Sigmoid colon (tissue), 7 donors: ENCODE results near the gene CABP2. TPM values are rescaled to one million over a fixed set of nuclear protein-coding genes. Genes with fewer than 3 reads are reported as not detected.
A peak's percentile ranks its signal among the peaks of the same experiment; 100 is the strongest.
"Not testable (repeated sequence)": the region's sequence is repeated elsewhere in the genome, so short reads cannot be mapped to it uniquely, and the experiment has no call there.

Experiments used
- DNase-seq: peaks from one replicate; pipeline ENCODE4 v3.0.0-alpha.2; 2019
- H3K27ac ChIP-seq, 4 donors: fragments of 200-600 bp; sonication (generic); one replicate each; pipeline ENCODE4 v1.5.1; 2016 to 2019; ENCODE audit warnings: mild to moderate bottlenecking in 1 of 4
- H3K27me3 ChIP-seq, 3 donors: fragments of 200-600 bp; sonication (generic); one replicate each; pipeline ENCODE4 v1.5.1; 2019; ENCODE audit warnings: mild to moderate bottlenecking in 1 of 3
- H3K36me3 ChIP-seq, 4 donors: fragments of 200-600 bp; sonication (generic); one replicate each; pipeline ENCODE4 v1.5.1; 2016 to 2019
- H3K4me1 ChIP-seq, 4 donors: fragments of 200-600 bp; sonication (generic); one replicate each; pipeline ENCODE4 v1.5.1; 2017 to 2019
- H3K4me3 ChIP-seq, 4 donors: fragments of 200-600 bp; sonication (generic); one replicate each; pipeline ENCODE4 v1.5.1; 2017 to 2019; ENCODE audit warnings: mild to moderate bottlenecking in 2 of 4, moderate library complexity in 1 of 4
- H3K9me3 ChIP-seq, 4 donors: fragments of 200-600 bp in 3 of 4; sonication (generic) in 3 of 4; one replicate each; pipeline versions ENCODE4 v1.5.1 to v1.6.1; 2013 to 2019
- CTCF ChIP-seq, 4 experiments: fragments of 450-650 bp in 3 of 4; fragments of 200-600 bp in 1 of 4; IDR thresholded peaks; one replicate each; pipeline ENCODE4 v1.5.1; 2016 to 2019; ENCODE audit warnings: antibody characterized with exemption in 4 of 4, mild to moderate bottlenecking in 3 of 4, moderate library complexity in 2 of 4
- EP300 ChIP-seq, 4 donors: sonication (generic); formaldehyde crosslinking; IDR thresholded peaks; one replicate each; pipeline ENCODE4 v1.6.1; 2017; ENCODE audit warnings: antibody characterized with exemption in 4 of 4
- POLR2A ChIP-seq, 2 donors: fragments of 450-650 bp; IDR thresholded peaks; one replicate each; pipeline ENCODE4 v1.6.1; 2016; ENCODE audit warnings: antibody characterized with exemption in 2 of 2, mild to moderate bottlenecking in 2 of 2, moderate library complexity in 2 of 2
- POLR2AphosphoS5 ChIP-seq, 4 donors: sonication (generic); formaldehyde crosslinking; IDR thresholded peaks; one replicate each; pipeline ENCODE4 v1.6.1; 2017; ENCODE audit warnings: antibody characterized with exemption in 4 of 4
- WGBS, 2 donors: extraction: QIAGEN DNeasy Blood & Tissue Kit; methylation state at CpG; one replicate each; pipeline ENCODE4 v1.1.7; 2013; 5-methylcytosine and 5-hydroxymethylcytosine counted together
- intact Hi-C: fragments of 100-400 bp; cut with DNase I; formaldehyde crosslinking; loops from one replicate; pipeline ENCODE4 v1.15.1; 2023
- polyA plus RNA-seq, 3 donors: library from polyadenylated mRNA; stranded (reverse); fragments of 200-250 nt; gene quantifications; one replicate each; pipeline ENCODE4 v1.2.3, GENCODE V29; 2013
- total RNA-seq, 4 donors: library from RNA; depleted of rRNA; stranded (reverse); fragments of >200 nt; gene quantifications; one replicate each; pipeline ENCODE4 v1.1.0, GENCODE V29; 2016
- donor health status: healthy with polysubstance abuse.
- donor health status: Bipolar disorder and iron deficiency.
- donor health status: healthy.

CABP2 gene
- total and polyA plus RNA-seq, 7 donors: not detected

- WGBS, 2 donors: 94 to 95% methylated on average over 32 of the region's 32 CpGs
- no peak overlapping the region for H3K27ac ChIP-seq
- no peaks in the 10 kb centered on the region for H3K9me3 ChIP-seq
- TF ChIP-seq EP300 (IDR thresholded peaks at IDR 0.05): no peak
- no peak for TF ChIP-seq POLR2AphosphoS5 (IDR thresholded peaks at IDR 0.05)
- no peak for TF ChIP-seq POLR2A (IDR thresholded peaks at IDR 0.05)
- no peak for TF ChIP-seq CTCF (IDR thresholded peaks at IDR 0.05)
- H3K4me3 ChIP-seq: no peak overlapping the region
- H3K36me3 ChIP-seq: no peaks in the 10 kb centered on the region
- no peaks in the 10 kb centered on the region for H3K27me3 ChIP-seq
- intact Hi-C loops: no loop called here
- no peaks in the 10 kb centered on the region for H3K4me1 ChIP-seq
- no peak for DNase-seq
These were observed 3.5 kb downstream of the CABP2 start for GRCh38 chr11:67519726-67520125.

GRCh38 chr11:67517784-67518552 lies 5.3 kb downstream of the CABP2 start:
- 88 to 91% methylated on average over 10 of the region's 10 CpGs for WGBS, 2 donors
- no peaks in the 10 kb centered on the region for H3K4me1 ChIP-seq
- H3K36me3 ChIP-seq: no peaks in the 10 kb centered on the region
- intact Hi-C loops: no loop called here
- no peak for TF ChIP-seq POLR2A (IDR thresholded peaks at IDR 0.05)
- no peak for TF ChIP-seq EP300 (IDR thresholded peaks at IDR 0.05)
- no peak for TF ChIP-seq POLR2AphosphoS5 (IDR thresholded peaks at IDR 0.05)
- no peak for TF ChIP-seq CTCF (IDR thresholded peaks at IDR 0.05)
- H3K9me3 ChIP-seq: no peaks in the 10 kb centered on the region
- DNase-seq: peak; percentile 54
- no peak overlapping the region for H3K27ac ChIP-seq
- H3K4me3 ChIP-seq: no peak overlapping the region
- H3K27me3 ChIP-seq: peaks cover 0 to 8% (median 0%) of the 10 kb centered on the region in 3 donors

- Histone ChIP-seq H3K36me3 (no peaks in the 10 kb centered on the region), H3K4me1 (no peaks in the 10 kb centered on the region), H3K4me3 (no peak overlapping the region), H3K9me3 (no peaks in the 10 kb centered on the region), H3K27me3 (peaks cover 0 to 12% (median 3%) of the 10 kb centered on the region in 3 donors), H3K27ac (no peak overlapping the region)
- no peak for TF ChIP-seq POLR2A (IDR thresholded peaks at IDR 0.05)
- TF ChIP-seq CTCF (IDR thresholded peaks at IDR 0.05): no peak
- TF ChIP-seq EP300 (IDR thresholded peaks at IDR 0.05): no peak
- no peak for TF ChIP-seq POLR2AphosphoS5 (IDR thresholded peaks at IDR 0.05)
- WGBS, 2 donors: 95% methylated on average over 9 of the region's 9 CpGs
- intact Hi-C loops: no loop called here
- peak; percentile 60 for DNase-seq
These were observed 6.4 kb downstream of the CABP2 start for GRCh38 chr11:67516806-67517205.

- WGBS, 2 donors: 82 to 87% methylated on average over 7 of the region's 7 CpGs
- TF ChIP-seq EP300 (IDR thresholded peaks at IDR 0.05) (no peak), POLR2A (IDR thresholded peaks at IDR 0.05) (no peak), POLR2AphosphoS5 (IDR thresholded peaks at IDR 0.05) (no peak), CTCF (IDR thresholded peaks at IDR 0.05) (no peak)
These were observed 9.1 kb downstream of the CABP2 start for GRCh38 chr11:67514116-67514515.

GRCh38 chr11:67511558-67511957 lies 11.7 kb downstream of the CABP2 start:
- H3K36me3 ChIP-seq, H3K27ac ChIP-seq, intact Hi-C loops, H3K4me3 ChIP-seq, H3K9me3 ChIP-seq: not testable (repeated sequence)
- Histone ChIP-seq H3K4me1 (peaks cover 0 to 21% (median 17%) of the 10 kb centered on the region in 4 donors), H3K27me3 (peaks cover 0 to 15% (median 3%) of the 10 kb centered on the region in 3 donors)
- 85 to 91% methylated on average over 4 of the region's 4 CpGs for WGBS, 2 donors
- peak; percentile 38 for DNase-seq

More at GRCh38 chr11:67514116-67514515, 9.1 kb downstream of the CABP2 start:
- DNase-seq: no peak
- no peak overlapping the region for H3K4me3 ChIP-seq
- peaks cover 0 to 2% (median under 1%) of the 10 kb centered on the region in 4 donors for H3K4me1 ChIP-seq
- H3K36me3 ChIP-seq: no peaks in the 10 kb centered on the region
- intact Hi-C loops: no loop called here
- no peak overlapping the region for H3K27ac ChIP-seq
- peaks cover 0 to 15% (median 3%) of the 10 kb centered on the region in 3 donors for H3K27me3 ChIP-seq
- H3K9me3 ChIP-seq: no peaks in the 10 kb centered on the region
